HepG2 (cell line): ENCODE measurements around the gene VEZF1. TPM values are rescaled to one million over a fixed set of nuclear protein-coding genes. Genes with fewer than 3 reads are reported as not detected.

Source experiments
- ATM ChIP-seq: fragments of 450-650 bp; IDR thresholded peaks from 2 replicates; pipeline ENCODE4 v1.7.1; 2017; ENCODE audit warnings: mild to moderate bottlenecking, borderline replicate concordance
- CENPT ChIP-seq: sonication (generic); formaldehyde crosslinking; IDR thresholded peaks from 2 replicates; pipeline ENCODE4 v1.8.0; 2022; ENCODE audit warnings: low read depth, mild to moderate bottlenecking, moderate library complexity, missing genetic modification reagents
- ELF3 ChIP-seq: IDR thresholded peaks from 2 replicates; pipeline ENCODE4 v1.6.1; 2016; ENCODE audit warnings: missing genetic modification reagents, missing compliant biosample characterization
- ISL2 ChIP-seq: sonication (generic); formaldehyde crosslinking; IDR thresholded peaks from 2 replicates; pipeline ENCODE4 v1.5.0; 2020; ENCODE audit warnings: missing genetic modification reagents
- KDM2A ChIP-seq: sonication (generic); formaldehyde crosslinking; IDR thresholded peaks from 2 replicates; pipeline ENCODE4 v1.4.0; 2020; ENCODE audit warnings: low read depth, missing genetic modification reagents, borderline replicate concordance
- NFE2L1 ChIP-seq: sonication (generic); formaldehyde crosslinking; IDR thresholded peaks from 2 replicates; pipeline ENCODE4 v1.4.0; 2020; ENCODE audit warnings: missing genetic modification reagents, mild to moderate bottlenecking, borderline replicate concordance
- PAF1 ChIP-seq: IDR thresholded peaks from 2 replicates; pipeline ENCODE4 v1.6.1; 2016; ENCODE audit warnings: missing genetic modification reagents, missing compliant biosample characterization
- POLR2A ChIP-seq, 2 experiments: IDR thresholded peaks; 2 replicates each; pipeline ENCODE4 v1.6.1; 2011; ENCODE audit warnings: low read depth in 2 of 2, low read length in 2 of 2, mild to moderate bottlenecking in 1 of 2, moderate library complexity in 1 of 2; ENCODE audit not compliant: insufficient read depth in 1 of 2
- POLR2AphosphoS2 ChIP-seq: IDR thresholded peaks from 2 replicates; pipeline ENCODE4 v1.6.1; 2011; ENCODE audit warnings: low read depth, low read length, improper control_type of control experiment
- SATB2 ChIP-seq: sonication (generic); formaldehyde crosslinking; IDR thresholded peaks from 2 replicates; pipeline ENCODE4 v1.5.0; 2020; ENCODE audit warnings: missing genetic modification reagents
- TP53 ChIP-seq: sonication (generic); formaldehyde crosslinking; conservative IDR thresholded peaks from 2 replicates; pipeline ENCODE4 v1.4.0; 2020; ENCODE audit warnings: missing genetic modification reagents
- ZNF317 ChIP-seq: sonication (generic); formaldehyde crosslinking; IDR thresholded peaks from 2 replicates; pipeline ENCODE4 v1.5.0; 2020; ENCODE audit warnings: mild to moderate bottlenecking, missing genetic modification reagents
- ZNF781 ChIP-seq: sonication (generic); formaldehyde crosslinking; IDR thresholded peaks from 2 replicates; pipeline ENCODE4 v1.5.1; 2020; ENCODE audit warnings: borderline replicate concordance, mild to moderate bottlenecking, missing genetic modification reagents; ENCODE audit errors: not compliant biosample characterization
- polyA plus RNA-seq, 8 experiments: library from polyadenylated mRNA; depleted of rRNA in 3 of 8; stranded (reverse) in 7 of 8; unstranded in 1 of 8; fragments of >200 nt; fragmentation: Illumina TruSeq in 4 of 8; extraction: Trizol in 4 of 8; gene quantifications; 2 replicates each; pipeline versions ENCODE4 v1.2.1 to v1.2.3, GENCODE V29; 2011 to 2016; ENCODE audit warnings: low read depth in 4 of 8, missing spikeins in 1 of 8, mixed read lengths in 1 of 8; ENCODE audit not compliant: insufficient read depth in 1 of 8
- total RNA-seq, 5 experiments: library from RNA; depleted of rRNA; stranded (reverse); fragments of >200 nt; fragmentation: Illumina TruSeq; extraction: Trizol; gene quantifications; 2 replicates each; pipeline ENCODE4 v1.2.3, GENCODE V29; 2016; ENCODE audit warnings: low read depth in 1 of 5
- TF ChIP-seq, protein P1 (sequence below): sonication (generic); formaldehyde crosslinking; IDR thresholded peaks from 2 replicates; pipeline ENCODE4 v1.8.0; 2022; ENCODE audit warnings: mild to moderate bottlenecking, missing genetic modification reagents, borderline replicate concordance
- TF ChIP-seq, protein P2 (sequence below): sonication (generic); formaldehyde crosslinking; IDR thresholded peaks from 2 replicates; pipeline ENCODE4 v1.5.0; 2020; ENCODE audit warnings: missing genetic modification reagents
- TF ChIP-seq, protein P3 (sequence below): sonication (generic); formaldehyde crosslinking; IDR thresholded peaks from 2 replicates; pipeline ENCODE4 v1.4.0; 2020; ENCODE audit warnings: missing genetic modification reagents; ENCODE audit errors: not compliant biosample characterization
- TF ChIP-seq, protein P4 (sequence below): sonication (generic); formaldehyde crosslinking; IDR thresholded peaks from 2 replicates; pipeline ENCODE4 v1.4.0; 2020; ENCODE audit warnings: mild to moderate bottlenecking, low read depth, missing genetic modification reagents
- TF ChIP-seq, protein P5 (sequence below): sonication (generic); formaldehyde crosslinking; conservative IDR thresholded peaks from 2 replicates; pipeline ENCODE4 v1.4.0; 2020; ENCODE audit warnings: mild to moderate bottlenecking, missing genetic modification reagents, moderate library complexity

The VEZF1 gene
- total and polyA plus RNA-seq, 2 of the 13 experiments (the other 11 are each of a cell fraction or from before 2014, with no cell fraction given) = 45.9 to 49.7 TPM

DNA sequence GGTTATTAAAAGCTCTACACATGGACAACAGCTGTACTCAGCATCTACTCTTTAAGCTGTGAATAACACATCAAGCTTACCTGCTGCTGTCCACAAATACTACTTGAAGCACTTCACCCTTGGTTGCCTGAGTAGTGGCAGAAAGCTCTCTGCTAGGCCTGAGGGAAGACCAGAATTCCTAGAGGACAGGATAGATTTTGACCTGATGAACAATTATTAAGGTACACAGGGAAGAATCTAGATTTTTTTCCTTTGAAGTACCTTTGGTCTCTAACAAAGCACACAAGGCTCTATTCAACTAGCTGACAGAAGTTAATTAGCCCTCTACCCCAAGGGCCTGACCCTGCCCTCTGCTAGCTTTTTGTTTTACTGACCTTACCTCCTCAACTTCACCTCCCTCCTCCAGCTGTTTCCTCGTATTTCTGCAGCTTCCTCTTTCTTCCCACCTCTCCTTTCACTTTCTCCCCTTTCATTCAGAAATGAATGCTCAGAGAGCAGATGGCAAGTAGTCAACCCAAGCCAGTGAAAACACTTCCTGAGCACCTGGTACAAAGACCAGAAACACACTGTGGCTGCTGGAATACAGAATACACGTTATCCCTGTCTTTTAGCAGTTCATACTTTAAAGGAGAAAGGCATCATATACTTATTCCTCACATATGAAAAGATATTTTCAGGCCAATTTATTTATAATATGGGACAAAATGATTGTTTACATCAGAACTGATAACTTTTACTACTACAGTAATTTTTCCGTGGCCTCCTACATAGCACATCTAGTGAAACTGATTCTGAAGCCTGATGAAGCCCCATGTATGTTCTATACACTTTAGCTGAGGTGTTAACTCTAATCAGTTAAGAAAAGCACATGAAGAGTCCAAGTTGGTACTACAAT, 5.7 kb upstream of the VEZF1 start (continued):
- TF ChIP-seq, protein P1, sequence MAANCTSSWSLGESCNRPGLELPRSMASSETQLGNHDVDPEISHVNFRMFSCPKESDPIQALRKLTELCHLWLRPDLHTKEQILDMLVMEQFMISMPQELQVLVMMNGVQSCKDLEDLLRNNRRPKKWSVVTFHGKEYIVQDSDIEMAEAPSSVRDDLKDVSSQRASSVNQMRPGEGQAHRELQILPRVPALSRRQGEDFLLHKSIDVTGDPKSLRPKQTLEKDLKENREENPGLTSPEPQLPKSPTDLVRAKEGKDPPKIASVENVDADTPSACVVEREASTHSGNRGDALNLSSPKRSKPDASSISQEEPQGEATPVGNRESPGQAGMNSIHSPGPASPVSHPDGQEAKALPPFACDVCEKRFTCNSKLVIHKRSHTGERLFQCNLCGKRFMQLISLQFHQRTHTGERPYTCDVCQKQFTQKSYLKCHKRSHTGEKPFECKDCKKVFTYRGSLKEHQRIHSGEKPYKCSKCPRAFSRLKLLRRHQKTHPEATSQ (CRISPR knock-in tag) = no peak
- no peak for TF ChIP-seq ZNF781
- no peak for TF ChIP-seq ATM
- TF ChIP-seq KDM2A (CRISPR knock-in tag) = no peak
- no peak for TF ChIP-seq TP53 (CRISPR knock-in tag)
- 0 out of 2 replicates have a peak, but pooled peaks have one; percentile 57 for TF ChIP-seq ISL2 (CRISPR knock-in tag)
- TF ChIP-seq, protein P2, sequence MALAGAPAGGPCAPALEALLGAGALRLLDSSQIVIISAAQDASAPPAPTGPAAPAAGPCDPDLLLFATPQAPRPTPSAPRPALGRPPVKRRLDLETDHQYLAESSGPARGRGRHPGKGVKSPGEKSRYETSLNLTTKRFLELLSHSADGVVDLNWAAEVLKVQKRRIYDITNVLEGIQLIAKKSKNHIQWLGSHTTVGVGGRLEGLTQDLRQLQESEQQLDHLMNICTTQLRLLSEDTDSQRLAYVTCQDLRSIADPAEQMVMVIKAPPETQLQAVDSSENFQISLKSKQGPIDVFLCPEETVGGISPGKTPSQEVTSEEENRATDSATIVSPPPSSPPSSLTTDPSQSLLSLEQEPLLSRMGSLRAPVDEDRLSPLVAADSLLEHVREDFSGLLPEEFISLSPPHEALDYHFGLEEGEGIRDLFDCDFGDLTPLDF (CRISPR knock-in tag) = no peak
- TF ChIP-seq SATB2 (CRISPR knock-in tag) = 0 out of 2 replicates have a peak, but pooled peaks have one; percentile 14
- TF ChIP-seq POLR2AphosphoS2 = peak; percentile 48; the same call in 1 of the 2 replicates
- TF ChIP-seq, protein P3, sequence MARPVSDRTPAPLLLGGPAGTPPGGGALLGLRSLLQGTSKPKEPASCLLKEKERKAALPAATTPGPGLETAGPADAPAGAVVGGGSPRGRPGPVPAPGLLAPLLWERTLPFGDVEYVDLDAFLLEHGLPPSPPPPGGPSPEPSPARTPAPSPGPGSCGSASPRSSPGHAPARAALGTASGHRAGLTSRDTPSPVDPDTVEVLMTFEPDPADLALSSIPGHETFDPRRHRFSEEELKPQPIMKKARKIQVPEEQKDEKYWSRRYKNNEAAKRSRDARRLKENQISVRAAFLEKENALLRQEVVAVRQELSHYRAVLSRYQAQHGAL (CRISPR knock-in tag) = no peak
- TF ChIP-seq, protein P4, sequence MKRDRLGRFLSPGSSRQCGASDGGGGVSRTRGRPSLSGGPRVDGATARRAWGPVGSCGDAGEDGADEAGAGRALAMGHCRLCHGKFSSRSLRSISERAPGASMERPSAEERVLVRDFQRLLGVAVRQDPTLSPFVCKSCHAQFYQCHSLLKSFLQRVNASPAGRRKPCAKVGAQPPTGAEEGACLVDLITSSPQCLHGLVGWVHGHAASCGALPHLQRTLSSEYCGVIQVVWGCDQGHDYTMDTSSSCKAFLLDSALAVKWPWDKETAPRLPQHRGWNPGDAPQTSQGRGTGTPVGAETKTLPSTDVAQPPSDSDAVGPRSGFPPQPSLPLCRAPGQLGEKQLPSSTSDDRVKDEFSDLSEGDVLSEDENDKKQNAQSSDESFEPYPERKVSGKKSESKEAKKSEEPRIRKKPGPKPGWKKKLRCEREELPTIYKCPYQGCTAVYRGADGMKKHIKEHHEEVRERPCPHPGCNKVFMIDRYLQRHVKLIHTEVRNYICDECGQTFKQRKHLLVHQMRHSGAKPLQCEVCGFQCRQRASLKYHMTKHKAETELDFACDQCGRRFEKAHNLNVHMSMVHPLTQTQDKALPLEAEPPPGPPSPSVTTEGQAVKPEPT (CRISPR knock-in tag) = no peak
- peak; percentile 36 to 38; a peak in 2 of 4 replicates for TF ChIP-seq POLR2A (IDR thresholded peaks at IDR 0.05; ENCODE audit: insufficient read depth in 1 of 2, low read depth in 2 of 2, low read length in 2 of 2)
- no peak for TF ChIP-seq NFE2L1
- TF ChIP-seq ELF3 (CRISPR knock-in tag) = peak; percentile 70; the same call in 1 of the 2 replicates
- TF ChIP-seq, protein P5, sequence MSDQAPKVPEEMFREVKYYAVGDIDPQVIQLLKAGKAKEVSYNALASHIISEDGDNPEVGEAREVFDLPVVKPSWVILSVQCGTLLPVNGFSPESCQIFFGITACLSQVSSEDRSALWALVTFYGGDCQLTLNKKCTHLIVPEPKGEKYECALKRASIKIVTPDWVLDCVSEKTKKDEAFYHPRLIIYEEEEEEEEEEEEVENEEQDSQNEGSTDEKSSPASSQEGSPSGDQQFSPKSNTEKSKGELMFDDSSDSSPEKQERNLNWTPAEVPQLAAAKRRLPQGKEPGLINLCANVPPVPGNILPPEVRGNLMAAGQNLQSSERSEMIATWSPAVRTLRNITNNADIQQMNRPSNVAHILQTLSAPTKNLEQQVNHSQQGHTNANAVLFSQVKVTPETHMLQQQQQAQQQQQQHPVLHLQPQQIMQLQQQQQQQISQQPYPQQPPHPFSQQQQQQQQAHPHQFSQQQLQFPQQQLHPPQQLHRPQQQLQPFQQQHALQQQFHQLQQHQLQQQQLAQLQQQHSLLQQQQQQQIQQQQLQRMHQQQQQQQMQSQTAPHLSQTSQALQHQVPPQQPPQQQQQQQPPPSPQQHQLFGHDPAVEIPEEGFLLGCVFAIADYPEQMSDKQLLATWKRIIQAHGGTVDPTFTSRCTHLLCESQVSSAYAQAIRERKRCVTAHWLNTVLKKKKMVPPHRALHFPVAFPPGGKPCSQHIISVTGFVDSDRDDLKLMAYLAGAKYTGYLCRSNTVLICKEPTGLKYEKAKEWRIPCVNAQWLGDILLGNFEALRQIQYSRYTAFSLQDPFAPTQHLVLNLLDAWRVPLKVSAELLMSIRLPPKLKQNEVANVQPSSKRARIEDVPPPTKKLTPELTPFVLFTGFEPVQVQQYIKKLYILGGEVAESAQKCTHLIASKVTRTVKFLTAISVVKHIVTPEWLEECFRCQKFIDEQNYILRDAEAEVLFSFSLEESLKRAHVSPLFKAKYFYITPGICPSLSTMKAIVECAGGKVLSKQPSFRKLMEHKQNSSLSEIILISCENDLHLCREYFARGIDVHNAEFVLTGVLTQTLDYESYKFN (CRISPR knock-in tag) = peak; percentile 52
- TF ChIP-seq PAF1 (CRISPR knock-in tag) = peak; percentile 28; the same call in 1 of the 2 replicates
- TF ChIP-seq CENPT = no peak
- TF ChIP-seq ZNF317 (CRISPR knock-in tag) = no peak
